DOHH2 (cell line): ENCODE measurements around the gene SLC22A4.

ENCODE experiments used
- EZH2phosphoT487 ChIP-seq: fragments of 200-600 bp; sonication (generic); IDR thresholded peaks from 2 replicates; pipeline ENCODE4 v1.6.1; 2017; ENCODE audit warnings: borderline replicate concordance, mild to moderate bottlenecking, antibody characterized with exemption, low read length, moderate library complexity, mixed read lengths
- TF ChIP-seq, protein P1 (sequence below): fragments of 200-600 bp; sonication (generic); IDR thresholded peaks from one replicate; pipeline ENCODE4 v1.5.1; 2014; ENCODE audit warnings: antibody characterized with exemption, mild to moderate bottlenecking, low read depth, low read length; ENCODE audit not compliant: poor library complexity, severe bottlenecking

DNA sequence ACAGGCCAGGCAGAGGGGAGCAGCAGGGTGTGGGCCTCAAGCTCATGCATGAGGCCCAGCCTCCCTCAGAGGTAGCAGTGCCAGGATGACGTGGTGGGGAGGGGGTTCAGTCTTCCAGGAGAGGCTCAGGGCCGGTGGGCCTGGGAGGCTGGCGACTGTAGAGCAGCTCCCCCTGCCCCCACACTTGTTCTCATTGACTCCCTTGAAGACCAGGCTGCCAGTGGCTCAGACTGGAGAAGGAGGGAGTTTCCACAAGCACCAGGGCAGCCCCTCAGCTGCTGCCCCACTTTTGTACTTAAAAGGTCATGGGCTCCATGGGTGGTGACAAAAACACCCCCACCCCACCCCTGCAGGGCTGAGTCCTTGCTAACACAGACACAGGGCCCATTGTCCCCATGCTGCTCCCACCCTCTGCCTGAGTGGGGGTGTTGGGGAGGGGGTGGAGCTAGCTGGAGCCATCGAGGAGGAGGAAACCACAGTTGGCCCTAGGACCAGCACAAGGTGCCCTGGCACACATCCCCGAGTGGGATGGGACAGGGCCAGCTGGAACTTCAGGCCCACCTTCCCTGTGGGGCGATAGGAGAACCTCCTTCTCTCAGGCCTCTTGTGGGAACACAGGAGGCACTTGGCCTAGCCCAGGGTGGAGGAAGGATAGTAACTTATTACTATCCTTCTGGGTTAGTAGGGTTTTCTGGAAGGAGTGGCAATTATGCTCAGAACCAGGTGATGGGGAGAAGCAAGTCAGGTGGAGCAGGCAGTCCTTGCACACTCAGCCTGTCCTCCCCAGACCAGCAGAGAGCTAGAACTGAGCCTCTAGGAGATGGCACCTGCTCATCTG lies 26.0 kb upstream of the SLC22A4 start:
- TF ChIP-seq, protein P1, sequence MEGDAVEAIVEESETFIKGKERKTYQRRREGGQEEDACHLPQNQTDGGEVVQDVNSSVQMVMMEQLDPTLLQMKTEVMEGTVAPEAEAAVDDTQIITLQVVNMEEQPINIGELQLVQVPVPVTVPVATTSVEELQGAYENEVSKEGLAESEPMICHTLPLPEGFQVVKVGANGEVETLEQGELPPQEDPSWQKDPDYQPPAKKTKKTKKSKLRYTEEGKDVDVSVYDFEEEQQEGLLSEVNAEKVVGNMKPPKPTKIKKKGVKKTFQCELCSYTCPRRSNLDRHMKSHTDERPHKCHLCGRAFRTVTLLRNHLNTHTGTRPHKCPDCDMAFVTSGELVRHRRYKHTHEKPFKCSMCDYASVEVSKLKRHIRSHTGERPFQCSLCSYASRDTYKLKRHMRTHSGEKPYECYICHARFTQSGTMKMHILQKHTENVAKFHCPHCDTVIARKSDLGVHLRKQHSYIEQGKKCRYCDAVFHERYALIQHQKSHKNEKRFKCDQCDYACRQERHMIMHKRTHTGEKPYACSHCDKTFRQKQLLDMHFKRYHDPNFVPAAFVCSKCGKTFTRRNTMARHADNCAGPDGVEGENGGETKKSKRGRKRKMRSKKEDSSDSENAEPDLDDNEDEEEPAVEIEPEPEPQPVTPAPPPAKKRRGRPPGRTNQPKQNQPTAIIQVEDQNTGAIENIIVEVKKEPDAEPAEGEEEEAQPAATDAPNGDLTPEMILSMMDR: no peak
- no peak for TF ChIP-seq EZH2phosphoT487
